HL-60/S4 treated with retinoic acid at 250 ng/mL for 4 days and 3 days (cell line): ENCODE results near the gene EPHX1.
"Not testable (repeated sequence)": the region's sequence is repeated elsewhere in the genome, so short reads cannot be mapped to it uniquely, and the experiment has no call there.

Source experiments
- in situ Hi-C: fragments of 300-500 bp; cut with MboI; formaldehyde crosslinking; loops from 2 replicates; pipeline ENCODE4 v1.7.0; 2022; ENCODE audit warnings: low sequenced_read_pairs

The EPHX1 gene

DNA sequence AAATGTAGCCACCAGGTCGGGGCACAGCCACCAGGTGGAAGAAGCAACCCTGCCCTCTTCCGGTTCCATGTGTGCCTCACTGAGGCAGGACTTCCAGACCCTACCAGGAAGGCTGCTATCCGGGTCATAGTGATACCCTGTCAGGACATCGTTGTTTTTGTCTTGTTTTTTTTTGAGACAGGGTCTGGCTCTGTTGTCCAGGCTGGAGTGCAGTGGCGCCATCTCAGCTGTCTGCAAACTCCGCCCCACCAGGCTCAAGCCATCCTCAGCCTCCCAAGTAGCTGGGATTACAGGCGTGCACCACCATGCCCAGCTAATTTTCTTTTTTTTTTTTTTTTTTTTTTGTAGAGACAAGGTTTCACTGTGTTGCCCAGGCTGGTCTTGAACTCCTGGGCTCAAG lies 5.2 kb downstream of the EPHX1 start:
- in situ Hi-C loops, result not testable (repeated sequence)

DNA sequence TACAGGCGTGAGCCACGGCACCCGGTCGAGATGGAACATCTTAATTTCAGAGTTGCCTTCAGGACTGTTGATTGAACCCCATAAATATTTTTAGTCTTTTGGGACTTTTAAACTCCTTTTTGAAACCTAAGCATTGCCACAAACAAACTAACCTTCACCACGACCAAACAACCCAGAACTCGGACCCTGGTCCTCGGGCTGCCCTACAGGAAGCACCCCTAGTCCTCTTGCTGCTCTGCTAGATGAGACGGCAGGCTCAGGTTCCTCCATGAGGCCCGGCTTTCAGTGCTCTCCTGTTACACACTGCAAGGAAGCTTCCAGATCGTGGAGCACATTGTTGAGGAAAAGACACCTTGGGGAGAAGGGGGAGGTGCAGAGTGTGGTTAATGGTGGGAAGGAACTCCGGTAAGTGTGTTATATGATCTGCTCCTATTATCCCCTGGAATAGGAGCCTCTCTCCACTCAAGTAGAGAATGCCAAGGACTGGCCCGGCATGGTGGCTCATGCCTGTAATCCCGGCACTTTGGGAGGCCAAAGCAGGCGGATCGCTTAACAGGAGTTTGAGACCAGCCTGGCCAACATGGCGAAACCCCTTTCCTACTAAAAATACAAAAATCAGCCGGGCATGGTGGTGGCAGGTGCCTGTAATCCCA lies 5.7 kb downstream of the EPHX1 start:
- in situ Hi-C loops, result no loop called here

DNA sequence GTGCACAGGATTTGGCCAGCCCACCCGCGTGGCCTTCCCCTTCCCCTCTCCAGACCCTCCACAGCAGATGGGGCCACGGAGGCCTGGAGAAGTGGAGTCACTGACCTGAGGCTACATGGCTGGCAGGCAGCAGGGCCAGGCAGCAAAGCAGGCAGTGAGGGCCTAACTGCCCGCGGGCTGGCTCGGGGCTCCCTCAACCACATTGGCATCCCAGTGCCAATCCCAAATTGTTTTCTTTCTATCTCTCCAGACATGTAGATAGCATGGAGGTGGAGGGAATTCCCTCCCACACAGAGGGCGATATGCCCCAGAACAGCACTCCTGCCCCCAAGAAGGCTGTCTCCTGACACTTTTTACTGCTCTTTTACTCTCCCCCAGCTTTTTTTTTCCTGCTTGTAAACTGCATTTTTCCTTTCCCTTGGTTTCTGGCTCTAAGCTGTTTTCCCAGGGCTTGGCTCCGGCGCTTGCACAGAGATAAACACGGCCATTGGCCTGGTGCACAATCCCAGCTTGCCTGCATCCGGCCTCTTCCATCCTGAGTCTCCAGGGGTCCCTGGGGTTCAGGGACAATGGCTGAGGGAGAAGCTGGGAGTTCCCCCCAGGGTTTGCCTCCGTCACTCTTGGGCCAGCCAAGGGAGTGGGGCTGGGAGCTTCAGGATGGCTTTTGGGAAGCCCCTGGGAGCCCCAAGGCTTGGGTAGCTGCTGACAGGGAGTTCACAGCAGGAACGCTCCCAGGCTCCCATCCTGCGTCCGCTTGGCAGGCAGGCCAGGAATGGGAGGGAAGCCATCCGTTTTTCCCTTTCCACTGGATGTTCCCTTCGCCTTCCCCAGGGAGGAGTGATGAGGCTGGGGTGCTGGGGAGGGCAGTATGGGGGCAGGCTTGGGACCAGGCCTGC lies 7.0 kb downstream of the EPHX1 start:
- in situ Hi-C loops, result no loop called here

DNA sequence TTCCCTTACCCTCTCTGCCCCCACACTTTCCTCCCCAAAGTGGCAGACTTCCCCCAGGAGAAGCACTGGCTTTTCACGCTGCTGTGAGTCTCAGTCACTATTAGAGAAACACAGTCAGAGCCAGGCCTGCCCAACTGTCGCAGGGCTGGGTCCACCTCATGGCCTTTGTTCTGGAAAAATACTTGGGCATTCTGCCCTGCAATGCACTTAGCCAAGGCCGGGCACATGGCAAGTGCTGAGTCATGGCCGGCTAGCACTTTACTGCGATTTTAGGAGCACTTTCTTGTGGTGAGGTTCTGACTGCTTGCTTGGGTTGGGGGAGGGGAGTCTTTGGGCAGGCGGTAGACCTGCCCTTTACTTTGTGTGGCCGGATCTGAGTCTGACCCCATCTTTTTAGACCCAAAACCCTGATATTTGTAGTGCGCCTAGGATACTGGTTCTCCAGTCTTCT lies 7.7 kb downstream of the EPHX1 start:
- in situ Hi-C loops, result no loop called here

DNA sequence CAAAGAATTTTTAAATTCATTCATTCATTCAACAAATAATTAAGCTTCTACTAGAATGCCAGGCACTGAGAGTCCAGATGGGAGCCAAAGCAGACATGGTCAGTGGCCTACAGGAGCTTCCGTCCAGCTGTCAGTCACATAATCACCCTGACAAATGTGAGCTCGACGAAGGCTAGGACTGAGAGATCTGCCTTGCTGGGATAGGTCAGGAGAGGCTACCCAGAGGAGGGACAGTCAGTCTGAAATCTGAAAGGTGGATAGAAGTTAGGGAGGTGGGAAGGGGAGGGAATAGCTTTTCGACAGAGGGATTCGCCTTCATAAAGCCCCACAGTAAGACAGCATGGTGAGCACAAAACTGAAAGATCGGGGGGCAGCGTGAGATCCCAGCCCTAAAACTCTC lies 8.3 kb downstream of the EPHX1 start:
- in situ Hi-C loops, result no loop called here

DNA sequence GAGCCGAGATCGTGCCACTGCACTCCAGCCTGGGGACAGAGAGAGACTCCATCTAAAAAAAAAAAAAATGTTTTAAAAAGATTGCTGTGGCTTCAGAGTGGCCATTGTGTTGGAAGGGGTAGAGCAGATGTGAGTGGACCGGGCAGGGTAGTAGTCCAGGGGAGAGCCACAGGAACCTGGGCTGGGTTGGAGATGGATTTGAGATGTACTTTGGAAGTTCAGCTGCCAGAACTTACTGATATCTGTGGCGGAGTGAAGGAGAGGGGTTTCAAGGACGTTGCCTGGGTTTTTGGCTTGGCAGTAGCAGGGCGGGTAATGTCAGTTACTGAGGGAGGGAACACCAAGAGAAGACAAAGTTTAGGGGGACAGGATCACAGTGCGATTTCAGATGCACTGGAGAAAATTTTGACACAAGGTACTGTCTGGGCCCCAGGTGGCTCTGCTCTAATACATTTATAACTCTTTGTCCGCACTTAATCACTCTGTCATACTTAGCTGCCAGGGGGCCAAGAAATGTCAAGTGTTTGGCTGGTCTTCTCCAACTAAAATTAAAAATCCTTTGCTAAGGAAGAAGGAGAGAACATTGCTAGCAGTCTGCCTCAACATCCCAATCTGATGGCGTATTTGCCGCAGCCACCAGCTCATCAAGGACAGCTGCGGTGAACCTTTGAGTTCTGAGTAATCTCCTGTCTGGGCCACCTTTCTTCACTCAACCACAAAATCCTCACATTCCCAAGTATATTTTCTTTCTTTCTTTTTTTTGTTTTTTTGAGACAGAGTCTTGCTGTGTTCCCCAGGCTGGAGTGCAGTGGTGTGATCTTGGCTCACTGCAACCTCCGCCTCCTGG lies 9.6 kb downstream of the EPHX1 start:
- in situ Hi-C loops, result no loop called here

DNA sequence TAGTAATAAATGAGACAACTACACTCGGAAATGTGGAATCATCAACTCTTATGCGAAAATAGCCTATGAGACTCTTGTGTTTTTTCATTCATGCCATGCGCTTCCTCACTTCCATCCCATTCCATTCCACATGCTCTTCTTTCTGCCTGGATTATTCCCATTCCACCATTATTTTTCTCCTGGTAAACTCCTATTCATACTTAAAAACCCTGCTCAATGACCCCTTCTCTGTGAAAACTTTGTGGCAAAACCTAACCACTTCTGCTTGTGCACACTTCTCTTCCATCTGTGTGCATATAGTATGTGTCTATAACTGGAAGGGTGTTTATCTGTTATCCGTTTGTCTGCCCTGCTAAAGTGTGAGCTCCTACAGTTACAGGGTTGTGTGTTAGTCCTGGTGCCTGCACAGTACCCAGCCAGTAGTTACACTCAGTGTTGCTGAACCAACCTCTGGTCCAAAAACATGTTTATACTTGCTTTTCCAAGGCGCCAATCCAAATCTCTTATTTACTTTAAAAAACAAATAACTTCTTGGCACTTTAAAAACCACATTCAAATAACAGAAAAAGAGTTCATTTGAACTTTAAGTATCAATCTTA lies 10.7 kb downstream of the EPHX1 start:
- in situ Hi-C loops, result no loop called here

DNA sequence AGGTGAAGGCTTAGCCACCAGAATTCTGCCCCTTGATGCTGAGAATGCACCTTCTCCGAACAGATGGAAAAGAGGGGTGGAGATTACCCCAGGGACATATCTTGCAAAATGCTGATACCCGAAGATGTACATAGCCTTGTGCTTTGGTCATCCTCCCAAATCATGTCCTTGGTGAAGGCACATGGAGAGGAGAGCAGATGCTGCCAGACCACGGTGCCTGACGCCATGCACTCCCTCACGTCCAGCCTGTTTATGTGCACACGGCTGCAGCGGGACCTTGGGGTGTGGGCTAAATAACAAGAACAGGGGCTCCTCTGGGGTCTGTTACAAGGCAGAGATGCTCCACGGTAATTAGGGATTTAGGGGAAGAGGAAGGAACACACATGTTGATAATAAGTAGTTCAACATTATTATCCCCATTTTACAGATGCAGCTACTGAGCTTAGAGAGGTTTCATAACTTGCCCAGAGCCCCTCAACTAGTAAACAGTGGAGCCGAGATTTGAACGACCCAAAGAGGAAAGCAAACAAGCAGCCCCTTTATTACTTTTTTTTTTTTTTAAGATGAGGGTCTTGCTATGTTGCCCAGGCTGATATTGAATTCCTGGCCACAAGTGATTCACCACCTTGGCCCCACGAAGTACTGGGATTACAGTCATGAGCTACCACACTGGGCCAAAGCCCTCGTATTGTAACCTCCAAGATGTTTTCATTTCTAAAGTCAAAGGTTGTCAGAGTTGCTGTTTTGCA lies 12.9 kb downstream of the EPHX1 start:
- in situ Hi-C loops, result no loop called here

DNA sequence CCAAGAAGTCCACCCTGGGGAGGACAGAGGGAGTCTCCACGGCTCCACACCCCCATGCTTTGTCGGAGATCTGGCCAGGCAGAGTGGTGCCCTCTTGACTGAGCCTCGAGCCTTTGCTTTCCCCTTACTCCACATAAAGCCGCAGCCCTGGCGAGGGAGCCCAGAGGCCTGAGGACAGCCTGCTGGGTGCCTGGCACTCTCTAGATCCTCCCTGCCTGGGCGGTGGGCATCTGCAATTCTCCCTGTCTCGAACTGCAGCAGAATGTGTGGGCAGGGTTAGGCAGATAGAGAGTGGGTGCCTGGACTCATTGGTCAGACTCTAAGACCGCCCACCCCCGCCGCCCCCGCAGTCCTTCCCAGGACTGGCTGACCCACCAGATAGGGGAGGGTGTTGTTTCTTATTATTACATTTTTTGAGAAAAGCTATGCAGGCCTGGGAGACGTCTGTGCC lies 13.9 kb downstream of the EPHX1 start:
- in situ Hi-C loops, result no loop called here

DNA sequence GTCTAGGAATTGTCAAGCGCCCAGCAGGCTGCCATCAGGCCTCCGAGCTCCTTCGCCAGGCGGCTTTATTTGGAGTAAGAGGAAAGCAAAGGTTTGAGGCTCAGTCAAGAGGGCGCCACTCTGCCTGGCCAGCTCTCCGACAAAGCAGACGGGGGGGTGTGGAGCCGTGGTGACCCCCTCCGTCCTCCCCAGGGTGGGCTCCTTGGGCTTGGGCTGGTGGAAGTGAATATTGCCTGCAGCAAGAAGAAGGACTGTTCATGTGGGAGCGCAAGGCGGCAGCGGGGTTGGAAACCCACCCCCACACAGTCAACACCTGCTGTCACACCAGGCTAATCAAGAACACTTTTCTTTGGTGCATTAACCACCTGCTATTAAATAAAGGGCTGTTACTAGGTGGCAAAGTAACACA lies 14.6 kb downstream of the EPHX1 start:
- in situ Hi-C loops, result no loop called here

DNA sequence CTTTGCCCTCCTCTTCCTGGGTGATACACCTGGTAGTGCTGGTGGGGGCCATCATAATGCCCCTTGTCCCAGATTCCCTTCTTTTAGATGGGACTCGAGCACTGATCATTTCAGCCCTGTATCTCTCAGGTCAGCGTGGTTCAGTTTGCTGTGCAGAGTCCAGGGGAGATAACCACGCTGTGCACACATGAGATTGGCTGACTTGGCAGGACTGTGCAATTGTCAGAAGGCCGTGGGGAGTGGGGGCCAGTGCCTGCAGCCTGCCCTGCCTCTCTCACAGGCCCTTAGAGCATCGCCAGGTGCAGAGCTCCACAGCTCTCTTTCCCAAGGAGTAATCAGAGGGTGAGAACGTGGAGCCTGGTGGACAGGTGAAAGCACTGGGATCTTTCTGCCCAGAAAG lies 15.2 kb downstream of the EPHX1 start:
- in situ Hi-C loops, result no loop called here

DNA sequence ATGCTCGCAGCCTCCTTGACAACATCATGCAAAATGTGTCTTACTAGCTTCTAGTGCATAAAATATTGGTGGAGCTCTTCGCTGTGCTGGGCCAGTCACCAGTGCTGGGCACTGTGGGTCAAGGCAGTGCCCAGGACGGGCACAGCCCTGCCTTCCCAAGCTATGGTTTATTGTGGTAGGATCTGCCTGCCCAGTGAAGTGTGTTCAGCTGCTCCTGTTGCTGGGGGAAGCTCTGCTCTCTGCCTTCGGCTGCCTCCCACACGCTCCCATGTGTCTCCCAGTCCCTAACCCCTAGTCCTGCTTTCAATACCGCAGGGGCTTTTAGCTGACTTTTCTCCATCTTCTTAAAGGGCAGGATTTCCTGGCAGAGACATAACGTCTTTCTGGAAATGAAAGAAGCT lies 15.7 kb downstream of the EPHX1 start:
- in situ Hi-C loops, result no loop called here

DNA sequence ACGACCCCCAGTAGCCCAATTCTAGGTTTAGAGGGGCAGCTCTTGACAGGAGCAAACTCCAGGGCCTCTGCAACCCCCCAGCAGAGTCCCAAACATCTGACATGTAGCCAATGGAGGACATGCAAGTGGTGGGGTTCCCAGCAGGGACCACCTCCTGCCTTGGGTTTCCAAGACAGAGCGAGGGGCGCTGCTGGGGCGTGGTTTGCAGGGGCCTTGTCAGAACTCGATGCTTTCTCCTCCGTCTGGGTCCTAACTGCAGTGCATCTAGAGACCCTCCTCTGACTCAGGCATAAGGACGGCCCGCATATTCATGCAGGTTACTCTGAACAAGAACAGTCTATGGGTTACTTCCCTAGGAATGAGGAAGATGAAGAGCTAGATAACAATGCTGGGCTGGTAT lies 17.2 kb downstream of the EPHX1 start:
- in situ Hi-C loops, result no loop called here

DNA sequence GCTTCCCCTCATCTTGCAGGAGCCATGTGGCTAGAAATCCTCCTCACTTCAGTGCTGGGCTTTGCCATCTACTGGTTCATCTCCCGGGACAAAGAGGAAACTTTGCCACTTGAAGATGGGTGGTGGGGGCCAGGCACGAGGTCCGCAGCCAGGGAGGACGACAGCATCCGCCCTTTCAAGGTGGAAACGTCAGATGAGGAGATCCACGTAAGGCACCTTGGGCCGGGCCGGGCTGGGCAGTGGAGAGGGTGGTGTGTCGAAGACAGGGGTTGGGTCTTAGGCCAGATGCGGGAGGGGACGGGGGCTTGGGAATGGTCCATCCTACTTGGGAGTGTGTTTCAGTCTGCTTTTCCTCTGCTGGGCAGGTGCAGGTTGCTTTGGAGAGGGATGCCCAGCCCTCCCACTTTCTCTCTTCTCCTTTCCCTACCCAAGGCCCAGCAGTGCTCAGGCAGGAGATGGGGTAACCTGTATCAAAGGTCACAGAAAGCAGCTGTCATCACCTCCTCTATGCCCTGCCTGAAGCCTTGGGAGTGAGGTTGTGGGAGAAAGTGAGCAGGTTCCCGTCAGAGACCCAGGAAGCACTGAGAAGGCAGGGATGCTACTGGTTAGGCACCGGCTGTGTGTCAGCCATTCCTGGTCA lies 18.9 kb downstream of the EPHX1 start:
- in situ Hi-C loops, result no loop called here

DNA sequence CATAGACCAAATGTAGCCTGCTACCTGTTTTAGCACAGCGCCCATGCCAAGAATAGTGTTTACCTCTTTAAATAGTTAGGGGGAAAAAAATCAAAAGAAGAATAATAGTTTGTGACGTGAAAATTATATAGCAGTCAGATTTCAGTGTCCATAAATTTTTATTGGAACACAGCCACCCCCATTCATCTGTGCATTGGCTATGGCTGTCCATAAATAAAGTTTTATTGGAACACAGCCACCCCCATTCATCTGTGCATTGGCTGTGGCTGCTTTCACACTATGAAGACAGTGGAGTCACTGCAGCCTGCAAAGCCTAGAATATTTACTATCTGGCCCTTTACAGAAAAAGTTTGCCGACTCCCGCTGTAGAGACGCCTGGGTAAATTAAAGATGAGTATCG lies 20.9 kb downstream of the EPHX1 start:
- in situ Hi-C loops, result no loop called here

DNA sequence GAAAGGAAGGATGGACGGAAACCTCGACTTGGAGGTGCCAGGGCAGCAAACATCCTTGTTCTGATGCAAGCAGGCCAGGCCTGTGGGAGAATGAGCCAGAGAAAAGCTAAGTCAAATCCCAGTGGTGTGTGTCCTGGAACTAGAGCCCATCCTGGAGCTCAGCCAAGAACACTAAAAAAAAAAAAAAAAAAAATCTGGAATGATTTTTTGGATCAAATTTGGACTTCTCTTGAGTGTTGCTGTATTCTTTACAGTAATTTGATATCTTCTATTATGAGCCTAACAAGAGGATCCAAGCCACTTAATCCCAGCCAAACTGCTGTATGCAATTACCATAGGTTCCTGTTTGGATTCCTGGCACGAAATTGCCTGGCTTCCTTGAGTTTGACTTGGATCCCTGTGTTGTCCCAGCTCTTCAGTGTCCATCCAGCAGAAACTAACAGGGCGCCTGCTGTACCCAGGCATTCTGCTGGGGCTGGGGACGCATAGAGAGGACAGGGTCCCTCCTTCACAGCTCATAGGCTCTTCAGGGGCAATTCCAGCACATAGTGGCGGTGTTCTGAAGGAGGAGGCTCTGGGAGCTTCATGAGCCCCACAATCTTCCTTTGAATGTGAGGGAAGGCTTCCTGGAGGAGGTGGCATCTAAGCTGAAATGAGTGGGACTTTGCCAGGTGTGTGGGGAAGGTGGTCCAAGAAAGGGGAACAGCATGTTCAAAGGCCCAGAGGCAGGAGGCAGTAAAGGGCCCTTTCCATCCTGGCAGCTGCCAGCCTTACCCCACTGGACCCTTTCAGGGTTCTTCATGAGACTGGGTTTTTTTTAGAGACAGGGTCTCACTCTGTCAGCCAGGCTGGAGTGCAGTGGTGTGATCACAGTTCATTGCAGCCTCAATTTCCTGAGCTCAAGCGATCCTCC lies 24.7 kb downstream of the EPHX1 start:
- in situ Hi-C loops, result no loop called here

DNA sequence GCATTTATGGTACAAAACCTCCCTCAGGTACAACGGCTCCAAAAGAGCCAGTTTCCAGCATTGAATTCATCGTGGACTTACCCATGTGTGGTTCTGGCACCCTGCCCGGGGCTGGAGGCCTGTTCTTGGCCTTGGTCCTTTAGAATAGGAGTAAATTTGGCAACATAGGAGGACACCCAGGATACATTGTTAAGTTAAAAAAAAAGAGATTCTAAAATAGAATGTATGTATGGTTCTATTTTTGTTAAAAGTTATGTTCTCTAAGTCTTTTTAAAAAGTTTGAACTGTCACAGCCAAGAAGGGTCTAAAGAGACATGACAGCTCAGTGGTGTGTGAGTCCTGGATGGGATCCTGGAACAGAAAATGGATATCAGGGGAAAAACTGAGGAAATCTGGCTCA lies 25.9 kb downstream of the EPHX1 start:
- in situ Hi-C loops, result no loop called here

DNA sequence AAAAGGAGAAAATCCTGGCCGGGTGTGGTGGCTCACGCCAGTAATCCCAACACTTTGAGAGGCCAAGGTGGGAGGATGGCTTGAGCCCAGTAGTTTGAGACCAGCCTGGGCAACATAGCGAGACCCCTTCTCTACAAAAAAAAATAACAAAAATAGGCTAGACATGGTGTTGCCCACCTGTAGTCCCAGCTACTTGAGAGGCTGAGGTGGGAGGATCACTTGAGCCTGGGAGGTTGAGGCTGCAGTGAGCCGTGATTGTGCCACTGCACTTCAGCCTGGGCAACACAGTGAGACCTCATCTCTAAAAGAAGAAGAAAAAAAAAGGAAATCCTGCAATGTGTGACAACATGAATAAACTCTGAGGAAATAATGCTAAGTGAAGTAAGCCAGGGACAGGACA lies 26.4 kb downstream of the EPHX1 start:
- in situ Hi-C loops, result not testable (repeated sequence)

DNA sequence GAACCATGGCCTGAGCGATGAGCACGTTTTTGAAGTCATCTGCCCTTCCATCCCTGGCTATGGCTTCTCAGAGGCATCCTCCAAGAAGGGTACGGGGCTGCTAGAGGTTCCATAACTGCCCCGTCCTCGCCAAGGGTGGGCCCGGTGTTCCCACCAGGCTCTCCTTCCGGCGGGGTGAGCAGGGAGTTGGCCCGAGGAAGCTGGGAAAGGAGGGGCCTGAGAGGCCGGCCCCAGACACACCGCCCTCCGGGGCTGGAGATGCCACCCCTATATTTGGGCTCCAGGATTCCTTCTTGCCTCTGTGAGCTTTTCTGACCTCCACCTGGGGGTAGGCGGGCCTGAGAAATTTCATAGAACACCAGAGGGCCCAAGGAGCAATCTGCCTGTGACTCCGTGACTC lies 28.9 kb downstream of the EPHX1 start:
- in situ Hi-C loops, result no loop called here
